ENCODE data around the gene CARD18. TPM values are rescaled to one million over a fixed set of nuclear protein-coding genes. Genes with fewer than 3 reads are reported as not detected.

The CARD18 gene
- polyA plus RNA-seq, 2 of the 4 experiments (the other 2 are of a cell fraction) = not detected

DNA sequence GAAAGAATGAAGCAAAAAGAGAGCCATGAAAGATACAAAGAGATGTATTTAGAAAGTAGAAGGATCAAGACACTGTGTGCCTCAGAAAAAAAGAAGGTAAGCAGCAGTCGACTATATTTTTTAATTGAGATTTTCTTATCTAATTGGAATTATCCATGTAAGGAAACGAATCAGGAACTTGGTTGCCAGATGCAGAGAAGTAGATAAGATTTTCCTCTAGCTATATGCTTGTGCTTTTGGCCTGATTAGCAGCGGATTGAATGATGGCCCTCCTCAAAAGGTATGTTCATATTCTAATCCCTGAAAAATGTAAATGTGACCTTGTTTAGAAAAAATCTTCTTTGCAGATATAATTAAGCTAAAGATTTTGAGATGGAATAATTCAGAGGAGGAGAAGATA, 43.9 kb upstream of the CARD18 start:
- Histone ChIP-seq H3K27ac (no peak overlapping the region), H3K4me3 (no peak overlapping the region), H3K4me1 (no peaks in the 10 kb centered on the region), H3K4me2 (no peak overlapping the region), H3K9me3 (no peaks in the 10 kb centered on the region)
- no peak for FAIRE-seq
- no peak for DNase-seq (ENCODE audit: low read depth in 1 of 2, low spot score in 1 of 2)
- TF ChIP-seq, protein P1, sequence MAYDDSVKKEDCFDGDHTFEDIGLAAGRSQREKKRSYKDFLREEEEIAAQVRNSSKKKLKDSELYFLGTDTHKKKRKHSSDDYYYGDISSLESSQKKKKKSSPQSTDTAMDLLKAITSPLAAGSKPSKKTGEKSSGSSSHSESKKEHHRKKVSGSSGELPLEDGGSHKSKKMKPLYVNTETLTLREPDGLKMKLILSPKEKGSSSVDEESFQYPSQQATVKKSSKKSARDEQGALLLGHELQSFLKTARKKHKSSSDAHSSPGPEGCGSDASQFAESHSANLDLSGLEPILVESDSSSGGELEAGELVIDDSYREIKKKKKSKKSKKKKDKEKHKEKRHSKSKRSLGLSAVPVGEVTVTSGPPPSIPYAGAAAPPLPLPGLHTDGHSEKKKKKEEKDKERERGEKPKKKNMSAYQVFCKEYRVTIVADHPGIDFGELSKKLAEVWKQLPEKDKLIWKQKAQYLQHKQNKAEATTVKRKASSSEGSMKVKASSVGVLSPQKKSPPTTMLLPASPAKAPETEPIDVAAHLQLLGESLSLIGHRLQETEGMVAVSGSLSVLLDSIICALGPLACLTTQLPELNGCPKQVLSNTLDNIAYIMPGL (CRISPR knock-in tag; IDR thresholded peaks at IDR 0.05; ENCODE audit: borderline replicate concordance) = no peak
- TF ChIP-seq JUN (IDR thresholded peaks at IDR 0.05) (no peak), POLR2A (IDR thresholded peaks at IDR 0.05; ENCODE audit: low read length) (no peak), RARB (CRISPR knock-in tag; IDR thresholded peaks at IDR 0.05) (no peak)
- CTCF ChIA-PET = no interaction called here
- ATAC-seq = no peak
- POLR2A ChIA-PET = no interaction called here
- 42% methylated on average over 3 of the region's 3 CpGs for WGBS (ENCODE audit: missing lambda C conversion rate)

DNA sequence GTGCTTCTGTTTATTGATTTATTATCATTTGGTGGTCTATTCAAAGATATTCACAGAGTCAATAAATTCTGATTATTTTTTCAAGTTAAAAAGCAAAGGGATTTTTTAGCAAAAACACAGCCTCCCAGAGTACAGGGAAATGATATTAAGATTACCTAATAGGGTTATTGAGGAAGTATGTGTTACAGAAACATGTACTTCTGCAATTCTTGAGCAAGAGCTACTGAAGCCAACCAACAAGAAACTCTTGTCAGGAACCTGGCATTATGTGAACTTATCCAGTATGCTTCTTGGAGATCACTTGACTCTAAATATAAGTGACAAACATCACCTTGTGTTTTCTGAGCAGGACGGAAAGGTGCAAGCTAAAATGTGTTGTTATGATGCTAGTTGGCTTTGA, 42.0 kb upstream of the CARD18 start:
- Histone ChIP-seq H3K4me3 (no peak overlapping the region), H3K4me1 (no peaks in the 10 kb centered on the region), H3K4me2 (no peak overlapping the region), H3K9me3 (no peaks in the 10 kb centered on the region), H3K27ac (no peak overlapping the region)
- POLR2A ChIA-PET = no interaction called here
- FAIRE-seq = no peak
- no peak for ATAC-seq
- DNase-seq (ENCODE audit: low read depth in 1 of 2, low spot score in 1 of 2) = no peak
- no peak for TF ChIP-seq FOSB (CRISPR knock-in tag; IDR thresholded peaks at IDR 0.05)
- TF ChIP-seq MAZ (IDR thresholded peaks at IDR 0.05; ENCODE audit: borderline replicate concordance, low read depth, low read length) = no peak
- CTCF ChIA-PET = no interaction called here
- 78% methylated on average over 1 of the region's 1 CpG for WGBS (ENCODE audit: missing lambda C conversion rate)

DNA sequence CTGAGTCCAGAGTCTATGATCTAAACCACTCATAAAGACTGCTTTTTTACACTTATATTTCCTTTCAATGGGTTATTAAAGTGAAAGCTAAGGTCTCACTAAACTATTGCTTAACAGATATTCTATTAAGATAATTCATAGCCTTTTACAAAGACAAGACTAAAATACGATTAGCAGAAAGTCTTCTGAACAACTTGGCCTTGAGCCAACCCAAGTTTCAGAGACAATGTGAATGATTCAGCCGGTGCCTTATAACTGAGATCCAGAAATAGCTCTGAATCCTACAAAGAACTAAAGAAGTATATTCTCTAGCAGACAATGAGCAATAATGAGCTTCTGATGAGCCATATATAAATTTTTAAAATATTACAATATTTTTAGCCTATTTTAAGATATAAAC, 41.5 kb upstream of the CARD18 start:
- Histone ChIP-seq H3K4me3 (no peak overlapping the region), H3K4me2 (no peak overlapping the region), H3K4me1 (no peaks in the 10 kb centered on the region), H3K9me3 (no peaks in the 10 kb centered on the region), H3K27ac (no peak overlapping the region)
- 32% methylated on average over 2 of the region's 2 CpGs for WGBS (ENCODE audit: missing lambda C conversion rate)
- TF ChIP-seq, protein P2, sequence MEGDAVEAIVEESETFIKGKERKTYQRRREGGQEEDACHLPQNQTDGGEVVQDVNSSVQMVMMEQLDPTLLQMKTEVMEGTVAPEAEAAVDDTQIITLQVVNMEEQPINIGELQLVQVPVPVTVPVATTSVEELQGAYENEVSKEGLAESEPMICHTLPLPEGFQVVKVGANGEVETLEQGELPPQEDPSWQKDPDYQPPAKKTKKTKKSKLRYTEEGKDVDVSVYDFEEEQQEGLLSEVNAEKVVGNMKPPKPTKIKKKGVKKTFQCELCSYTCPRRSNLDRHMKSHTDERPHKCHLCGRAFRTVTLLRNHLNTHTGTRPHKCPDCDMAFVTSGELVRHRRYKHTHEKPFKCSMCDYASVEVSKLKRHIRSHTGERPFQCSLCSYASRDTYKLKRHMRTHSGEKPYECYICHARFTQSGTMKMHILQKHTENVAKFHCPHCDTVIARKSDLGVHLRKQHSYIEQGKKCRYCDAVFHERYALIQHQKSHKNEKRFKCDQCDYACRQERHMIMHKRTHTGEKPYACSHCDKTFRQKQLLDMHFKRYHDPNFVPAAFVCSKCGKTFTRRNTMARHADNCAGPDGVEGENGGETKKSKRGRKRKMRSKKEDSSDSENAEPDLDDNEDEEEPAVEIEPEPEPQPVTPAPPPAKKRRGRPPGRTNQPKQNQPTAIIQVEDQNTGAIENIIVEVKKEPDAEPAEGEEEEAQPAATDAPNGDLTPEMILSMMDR (IDR thresholded peaks at IDR 0.05) = no peak
- TF ChIP-seq EHMT2 (IDR thresholded peaks at IDR 0.05; ENCODE audit: low read depth) (no peak), RARB (CRISPR knock-in tag; IDR thresholded peaks at IDR 0.05) (no peak), ZNF302 (CRISPR knock-in tag; IDR thresholded peaks at IDR 0.05) (no peak), CBX2 (IDR thresholded peaks at IDR 0.05; ENCODE audit: borderline replicate concordance, low read depth) (no peak), RCOR1 (IDR thresholded peaks at IDR 0.05; ENCODE audit: low read depth, low read length) (no peak)
- TF ChIP-seq, protein P3, sequence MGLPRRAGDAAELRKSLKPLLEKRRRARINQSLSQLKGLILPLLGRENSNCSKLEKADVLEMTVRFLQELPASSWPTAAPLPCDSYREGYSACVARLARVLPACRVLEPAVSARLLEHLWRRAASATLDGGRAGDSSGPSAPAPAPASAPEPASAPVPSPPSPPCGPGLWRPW (IDR thresholded peaks at IDR 0.05) = no peak
- TF ChIP-seq, protein P4, sequence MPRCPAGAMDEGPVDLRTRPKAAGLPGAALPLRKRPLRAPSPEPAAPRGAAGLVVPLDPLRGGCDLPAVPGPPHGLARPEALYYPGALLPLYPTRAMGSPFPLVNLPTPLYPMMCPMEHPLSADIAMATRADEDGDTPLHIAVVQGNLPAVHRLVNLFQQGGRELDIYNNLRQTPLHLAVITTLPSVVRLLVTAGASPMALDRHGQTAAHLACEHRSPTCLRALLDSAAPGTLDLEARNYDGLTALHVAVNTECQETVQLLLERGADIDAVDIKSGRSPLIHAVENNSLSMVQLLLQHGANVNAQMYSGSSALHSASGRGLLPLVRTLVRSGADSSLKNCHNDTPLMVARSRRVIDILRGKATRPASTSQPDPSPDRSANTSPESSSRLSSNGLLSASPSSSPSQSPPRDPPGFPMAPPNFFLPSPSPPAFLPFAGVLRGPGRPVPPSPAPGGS (IDR thresholded peaks at IDR 0.05) = no peak
- ChIA-PET POLR2A (no interaction called here), CTCF (no interaction called here)
- DNase-seq (ENCODE audit: low read depth in 1 of 2, low spot score in 1 of 2) = no peak
- FAIRE-seq = no peak
- ATAC-seq = no peak

DNA sequence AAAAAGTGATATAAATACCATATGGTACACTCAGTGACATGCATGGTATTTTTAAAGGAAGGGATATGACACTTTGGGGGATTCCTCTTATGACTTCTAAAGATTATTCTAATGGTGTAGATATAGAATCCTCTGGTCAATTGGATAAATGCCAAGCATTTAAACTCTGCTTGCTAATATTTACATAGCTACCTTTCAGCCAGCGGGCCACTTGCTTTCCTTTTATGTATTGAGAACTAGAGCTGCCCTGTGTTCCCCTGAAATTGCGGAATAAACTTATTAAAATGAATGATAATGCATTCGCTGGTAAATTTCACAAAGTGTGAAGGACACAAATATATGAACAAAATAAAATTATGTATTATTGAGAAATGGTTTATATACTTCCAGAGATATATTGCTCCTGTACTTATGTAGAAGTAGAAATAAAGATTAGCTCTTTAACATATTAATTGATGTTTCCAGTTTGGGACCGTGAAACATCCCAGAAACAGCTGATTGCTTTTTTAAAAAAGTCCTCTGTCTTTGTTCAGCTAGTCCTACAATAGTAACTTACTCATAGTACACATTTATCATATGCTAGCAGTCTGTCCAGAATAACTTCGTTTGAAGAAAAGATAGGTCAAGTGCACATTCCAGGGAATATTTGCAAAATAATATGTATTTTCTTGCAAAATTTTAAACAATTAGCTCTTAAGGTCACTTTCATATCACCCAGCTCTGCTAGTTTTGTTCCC, 40.1 kb upstream of the CARD18 start:
- no peak for TF ChIP-seq FOSB (CRISPR knock-in tag; IDR thresholded peaks at IDR 0.05)
- TF ChIP-seq, protein P5, sequence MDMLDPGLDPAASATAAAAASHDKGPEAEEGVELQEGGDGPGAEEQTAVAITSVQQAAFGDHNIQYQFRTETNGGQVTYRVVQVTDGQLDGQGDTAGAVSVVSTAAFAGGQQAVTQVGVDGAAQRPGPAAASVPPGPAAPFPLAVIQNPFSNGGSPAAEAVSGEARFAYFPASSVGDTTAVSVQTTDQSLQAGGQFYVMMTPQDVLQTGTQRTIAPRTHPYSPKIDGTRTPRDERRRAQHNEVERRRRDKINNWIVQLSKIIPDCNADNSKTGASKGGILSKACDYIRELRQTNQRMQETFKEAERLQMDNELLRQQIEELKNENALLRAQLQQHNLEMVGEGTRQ (IDR thresholded peaks at IDR 0.05) = no peak
- no peak for TF ChIP-seq FOSL2 (IDR thresholded peaks at IDR 0.05)
- no peak for TF ChIP-seq FOSL2 (CRISPR knock-in tag; IDR thresholded peaks at IDR 0.05)
- TF ChIP-seq, protein P6, sequence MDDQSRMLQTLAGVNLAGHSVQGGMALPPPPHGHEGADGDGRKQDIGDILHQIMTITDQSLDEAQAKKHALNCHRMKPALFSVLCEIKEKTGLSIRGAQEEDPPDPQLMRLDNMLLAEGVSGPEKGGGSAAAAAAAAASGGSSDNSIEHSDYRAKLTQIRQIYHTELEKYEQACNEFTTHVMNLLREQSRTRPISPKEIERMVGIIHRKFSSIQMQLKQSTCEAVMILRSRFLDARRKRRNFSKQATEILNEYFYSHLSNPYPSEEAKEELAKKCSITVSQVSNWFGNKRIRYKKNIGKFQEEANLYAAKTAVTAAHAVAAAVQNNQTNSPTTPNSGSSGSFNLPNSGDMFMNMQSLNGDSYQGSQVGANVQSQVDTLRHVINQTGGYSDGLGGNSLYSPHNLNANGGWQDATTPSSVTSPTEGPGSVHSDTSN (IDR thresholded peaks at IDR 0.05) = no peak
- TF ChIP-seq NR3C1 (IDR thresholded peaks at IDR 0.05) = no peak
- H3K4me1 ChIP-seq = no peaks in the 10 kb centered on the region
- H3K9me3 ChIP-seq = no peaks in the 10 kb centered on the region
- no peak overlapping the region for H3K4me2 ChIP-seq
- ChIA-PET CTCF (interaction anchor here (0.6 kb wide), 1 partner anchor 382 kb away, joined by 5 read pairs; no protein-coding TSS in a partner anchor), POLR2A (no interaction called here)
- DNase-seq (ENCODE audit: low read depth in 1 of 2, low spot score in 1 of 2) = no peak
- H3K27ac ChIP-seq = no peak overlapping the region
- FAIRE-seq = no peak
- no peak for ATAC-seq
- WGBS (ENCODE audit: missing lambda C conversion rate) = 44% methylated on average over 5 of the region's 5 CpGs
- H3K4me3 ChIP-seq = no peak overlapping the region

Measured in A549 (cell line).